GM12872 (cell line): ENCODE results near the gene NMNAT3.

Experiments used
- CTCF ChIP-seq: IDR thresholded peaks from 3 replicates; pipeline ENCODE4 v1.5.1; 2011; ENCODE audit warnings: low read depth, mild to moderate bottlenecking, low read length, moderate library complexity; ENCODE audit not compliant: insufficient read depth

NMNAT3 gene

GRCh38 chr3:139677388-139678155 lies at the start of gene NMNAT3:
NMNAT3 (minus strand) TSS chr3:139677972; CDS start chr3:139627724, 50,248 bp downstream.
- TF ChIP-seq CTCF, result no peak

- TF ChIP-seq CTCF, result no peak
Observed at GRCh38 chr3:139721370-139721769, 43.6 kb upstream of the NMNAT3 start.

- TF ChIP-seq CTCF, result peak; percentile 6; the same call in 1 of the 3 replicates
Observed at GRCh38 chr3:139718415-139718814, 40.6 kb upstream of the NMNAT3 start.

GRCh38 chr3:139716908-139717485 lies 39.2 kb upstream of the NMNAT3 start:
- no peak for TF ChIP-seq CTCF

GRCh38 chr3:139715743-139716360 lies 38.1 kb upstream of the NMNAT3 start:
- no peak for TF ChIP-seq CTCF

GRCh38 chr3:139715166-139715565 lies 37.4 kb upstream of the NMNAT3 start:
- TF ChIP-seq CTCF, result no peak

- TF ChIP-seq CTCF, result no peak
Observed at GRCh38 chr3:139710212-139710611, 32.4 kb upstream of the NMNAT3 start.
